ENCODE data around the gene DSCAML1.
A peak's percentile ranks its signal among the peaks of the same experiment; 100 is the strongest.

The DSCAML1 gene

DNA sequence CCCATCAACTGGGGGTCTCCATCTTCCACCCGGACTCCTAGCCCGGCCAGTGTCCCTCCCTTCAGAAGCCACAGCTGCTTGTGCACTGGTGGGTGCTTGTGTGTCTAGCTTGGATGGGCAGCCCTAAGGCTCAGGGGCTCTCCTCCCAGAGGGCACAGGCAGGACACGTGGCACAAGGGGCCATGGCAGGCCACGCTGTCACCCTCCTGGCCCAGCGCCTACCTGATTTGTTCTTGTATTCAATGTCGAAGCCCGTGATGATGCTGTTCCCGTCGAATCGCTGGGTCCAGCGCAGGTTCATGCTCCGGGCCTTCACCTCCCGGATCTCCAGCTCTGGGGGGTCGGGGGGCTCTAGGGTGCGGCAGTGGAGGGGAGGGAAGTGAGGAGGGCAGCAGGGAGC, 316.8 kb downstream of the DSCAML1 start:
- no peak for DNase-seq

DNA sequence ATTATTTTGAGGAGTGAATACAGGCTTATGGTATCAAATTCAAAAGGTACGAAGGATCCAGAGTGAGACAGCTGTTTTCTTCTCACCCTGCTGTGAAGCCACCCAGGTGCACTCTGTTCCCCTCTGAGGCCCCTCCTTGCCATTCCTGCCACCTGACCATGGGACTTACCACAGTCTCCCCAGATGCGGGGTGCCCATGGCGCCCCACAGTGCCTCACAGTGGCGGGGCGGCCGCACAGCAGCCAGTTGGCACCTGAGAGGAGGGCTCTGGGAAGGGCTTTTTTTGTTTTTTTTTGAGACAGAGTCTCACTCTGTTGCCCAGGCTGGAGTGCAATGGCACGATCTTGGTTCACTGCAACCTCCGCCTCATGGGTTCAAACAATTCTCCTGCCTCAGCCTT, 317.6 kb downstream of the DSCAML1 start:
- DNase-seq: peak; percentile 43

DNA sequence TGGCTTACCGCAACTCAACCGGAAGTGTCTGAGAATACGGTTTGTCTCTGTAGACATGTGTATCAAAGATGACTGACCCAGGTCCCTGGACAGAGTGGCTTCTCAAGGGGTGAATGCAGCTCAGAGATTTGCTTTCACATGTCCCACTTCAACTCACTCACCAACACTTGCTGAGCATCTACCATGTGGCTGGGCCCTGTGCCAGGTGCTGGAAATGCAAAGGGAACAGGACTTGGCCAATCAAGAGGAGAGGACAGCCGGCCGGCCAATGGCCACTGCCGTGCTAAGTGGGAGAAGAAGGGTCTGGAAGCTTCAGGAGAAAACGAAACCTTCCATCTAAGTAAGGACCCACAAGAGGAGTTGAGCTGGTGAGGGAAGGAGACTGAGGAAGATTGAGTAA, 318.1 kb downstream of the DSCAML1 start:
- DNase-seq: no peak

DNA sequence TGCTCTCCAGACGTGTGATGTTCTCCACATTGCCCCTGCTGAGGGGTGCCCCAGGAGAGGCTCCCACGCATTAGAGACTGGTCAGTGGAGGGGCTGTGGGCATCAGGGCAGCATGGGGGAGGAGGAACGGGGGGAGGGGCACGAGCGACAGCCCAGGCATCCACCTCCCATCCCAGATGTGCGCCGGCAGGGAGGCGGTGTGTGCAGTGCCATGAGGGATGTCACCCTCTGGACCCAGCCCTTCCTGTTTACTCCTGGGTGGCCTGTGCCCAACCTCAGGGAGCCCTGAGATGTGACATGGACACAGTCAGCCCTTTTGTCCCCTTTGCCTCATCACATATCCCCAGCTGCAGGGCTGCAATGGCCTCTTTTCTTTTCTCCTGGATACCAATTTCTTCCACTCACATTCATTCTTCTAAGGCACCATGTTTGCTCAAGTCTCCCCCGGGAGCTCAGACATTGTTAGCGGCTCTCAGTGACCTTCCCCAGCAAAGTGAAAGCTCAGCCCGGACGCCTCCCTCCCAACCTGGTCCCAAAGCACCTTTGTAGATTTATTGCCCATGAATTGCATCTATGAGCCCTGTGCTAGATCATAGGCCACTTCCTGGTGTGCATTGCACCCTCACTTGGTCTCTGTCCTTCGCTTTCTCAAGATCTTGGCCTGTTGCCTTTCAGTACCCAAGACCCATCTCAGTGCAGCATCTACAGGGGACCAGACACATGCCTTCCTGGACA, 318.7 kb downstream of the DSCAML1 start:
- DNase-seq: no peak

DNA sequence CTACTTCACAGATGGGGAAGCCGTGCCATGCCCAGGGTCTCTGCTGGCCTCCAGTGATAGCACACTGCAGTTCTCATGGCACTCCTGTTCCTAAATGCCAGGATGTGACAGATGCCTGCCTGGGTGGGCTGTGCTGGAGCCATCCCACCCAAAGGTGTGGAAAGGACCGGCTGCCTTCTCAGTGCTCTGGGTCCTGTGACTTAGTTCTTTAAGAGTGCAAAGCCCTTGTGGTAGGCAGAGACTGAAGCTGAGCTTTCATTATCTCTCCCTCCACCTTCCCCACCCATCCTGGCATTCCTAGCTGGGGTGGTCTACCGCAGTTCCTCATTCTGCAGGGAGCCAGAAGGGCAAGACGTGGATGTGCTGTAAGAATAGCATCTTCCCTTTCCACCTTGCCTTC, 319.3 kb downstream of the DSCAML1 start:
- no peak for DNase-seq

DNA sequence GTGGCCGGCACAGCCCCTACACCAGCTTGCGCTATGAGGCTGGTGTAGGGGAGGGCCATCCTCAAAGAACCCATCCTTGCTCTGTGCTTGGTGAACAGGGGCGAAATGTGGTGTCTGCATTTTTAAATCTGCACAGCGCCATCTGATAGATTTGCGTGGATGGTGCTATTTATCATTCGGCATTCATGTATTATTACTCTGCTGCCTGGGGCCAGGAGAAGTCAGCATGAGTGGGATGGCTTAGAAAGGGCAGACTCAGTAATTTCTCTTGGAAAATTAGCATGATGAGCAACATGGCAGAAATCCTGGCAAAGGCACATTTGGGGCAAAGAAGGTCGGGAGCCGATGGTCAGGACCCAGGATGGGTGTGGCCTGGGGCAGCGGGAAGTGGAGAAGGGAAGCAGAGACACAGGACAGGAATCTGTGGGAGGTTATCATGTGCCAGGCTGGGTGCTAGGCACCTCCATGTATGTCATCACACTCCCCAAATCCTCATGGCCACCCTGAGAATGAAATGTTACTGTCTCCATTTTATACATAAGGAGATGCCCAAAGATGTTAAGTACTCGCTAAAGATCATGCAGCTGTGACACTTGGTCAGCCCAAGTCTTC, 320.4 kb downstream of the DSCAML1 start:
- DNase-seq: no peak

DNA sequence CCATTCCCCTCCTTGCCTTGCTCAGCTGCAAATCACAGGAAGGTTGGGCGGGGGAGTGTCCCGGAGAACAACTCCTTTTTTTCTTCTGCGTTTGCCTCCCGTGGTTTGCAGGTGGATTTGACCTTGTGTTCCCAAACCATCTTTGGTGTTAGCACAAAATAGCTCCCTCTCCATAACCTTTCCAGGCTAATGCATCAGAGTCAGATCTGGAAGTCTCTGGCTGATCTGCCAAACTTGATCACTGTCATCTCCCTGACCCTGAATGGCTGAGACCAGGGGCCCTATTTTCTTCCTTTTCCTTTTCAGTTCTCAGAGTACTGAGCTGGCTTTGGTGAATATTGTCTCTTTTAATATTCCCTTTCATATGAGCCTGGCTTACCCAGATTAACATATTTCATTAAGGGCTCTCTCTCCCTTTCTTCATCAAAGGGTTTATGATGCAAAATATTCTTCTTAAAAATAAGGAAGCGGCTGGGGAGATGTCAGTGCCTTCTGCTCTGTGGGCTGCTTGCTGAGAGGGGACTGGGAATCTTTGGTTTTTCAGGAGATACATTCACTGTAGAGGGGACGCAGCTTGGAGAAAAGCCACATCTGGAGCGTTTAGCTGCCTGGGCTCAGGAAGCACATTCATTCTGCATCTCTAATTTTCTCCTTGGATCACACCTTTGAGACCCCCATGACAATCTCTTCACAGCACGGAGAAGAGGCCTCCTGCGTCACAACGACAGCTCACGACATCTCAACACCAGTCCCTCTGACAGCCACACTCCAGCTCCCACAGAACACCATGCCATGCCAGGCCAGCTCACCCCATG, 321.1 kb downstream of the DSCAML1 start:
- no peak for DNase-seq

DNA sequence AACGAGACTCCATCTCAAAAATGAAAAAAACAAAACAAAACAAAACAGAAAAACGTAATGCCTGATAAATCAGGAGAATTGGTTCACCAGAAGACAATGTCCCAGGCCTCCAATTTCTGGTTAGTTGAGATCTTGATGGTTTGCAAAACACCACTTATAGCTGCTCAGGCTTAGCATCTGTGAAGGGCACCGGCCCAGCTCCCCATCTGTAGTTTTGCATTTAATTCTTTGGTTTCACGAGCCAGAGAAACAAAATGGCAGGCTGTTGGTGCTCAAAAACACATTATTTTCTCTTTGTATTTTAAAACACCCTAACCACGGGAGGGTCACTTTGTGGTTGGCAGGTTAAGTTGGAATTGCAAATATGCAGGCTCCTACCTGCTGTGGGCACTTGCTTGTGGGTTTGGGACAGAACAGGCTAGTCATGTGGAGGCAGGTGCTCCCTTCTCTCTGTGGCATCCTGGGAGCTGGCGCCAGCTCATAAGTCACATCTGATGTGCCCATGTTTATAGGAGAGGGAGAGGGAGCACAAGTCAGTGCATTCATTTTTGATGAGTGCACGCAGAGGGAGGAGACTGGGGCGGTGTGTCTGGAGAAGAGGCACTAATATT, 323.4 kb downstream of the DSCAML1 start:
- no peak for DNase-seq

DNA sequence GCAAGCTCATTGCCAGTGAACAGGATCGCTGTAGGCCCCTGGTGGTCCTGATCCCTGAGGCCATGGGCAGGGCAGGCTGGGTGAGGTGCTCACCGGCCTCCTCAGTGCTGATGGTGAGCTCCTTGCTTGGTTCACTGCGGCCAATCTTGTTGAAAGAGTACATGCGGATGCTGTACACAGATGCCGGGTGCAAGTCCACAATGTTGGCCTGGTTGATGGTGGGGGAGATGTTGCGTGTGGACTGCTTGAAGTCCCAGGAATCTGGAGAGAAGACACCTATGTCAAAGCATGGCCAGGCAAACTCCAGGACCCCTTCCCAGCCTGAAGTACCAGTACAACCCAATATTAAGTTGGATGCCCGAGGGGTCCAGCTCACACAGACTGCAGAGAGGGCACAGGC, 325.2 kb downstream of the DSCAML1 start:
- DNase-seq: no peak

DNA sequence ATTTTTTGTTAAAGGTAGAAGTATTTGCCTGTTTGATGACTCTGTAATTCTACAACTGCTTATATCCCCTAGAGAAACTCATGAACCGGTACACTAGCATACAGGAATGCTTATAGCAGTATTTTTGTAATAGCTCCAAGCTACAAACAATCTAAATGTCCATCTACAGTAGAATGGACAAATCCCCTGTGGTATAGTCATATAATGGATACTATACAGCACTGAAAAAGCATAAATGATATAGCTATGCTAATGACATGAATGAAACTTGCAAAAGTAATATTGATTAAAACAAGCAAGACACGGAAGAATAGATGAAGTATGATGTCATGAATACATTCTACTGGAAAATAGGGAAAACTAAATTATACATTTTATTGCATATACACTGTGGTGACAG, 326.4 kb downstream of the DSCAML1 start:
- DNase-seq: no peak

DNA sequence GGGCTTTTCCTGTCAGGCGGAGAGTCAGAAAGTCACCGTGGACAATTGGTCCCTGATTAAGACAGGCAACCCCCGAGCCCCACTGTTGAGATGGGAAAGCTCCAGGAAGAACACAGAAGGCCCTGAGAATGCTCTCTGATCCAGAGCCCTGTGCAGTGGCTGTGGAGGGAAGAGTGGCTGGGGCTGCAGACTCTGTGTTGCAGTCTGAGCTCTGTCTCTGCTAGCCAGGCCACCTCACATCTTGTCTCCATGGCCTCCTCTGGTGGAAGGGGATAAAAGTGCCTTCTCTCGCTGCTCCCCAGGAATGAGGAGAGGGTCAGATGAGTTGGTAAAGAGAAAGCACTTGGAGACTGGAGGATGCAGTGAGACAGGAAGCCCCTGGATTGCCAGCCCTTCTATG, 328.1 kb downstream of the DSCAML1 start:
- DNase-seq: no peak

DNA sequence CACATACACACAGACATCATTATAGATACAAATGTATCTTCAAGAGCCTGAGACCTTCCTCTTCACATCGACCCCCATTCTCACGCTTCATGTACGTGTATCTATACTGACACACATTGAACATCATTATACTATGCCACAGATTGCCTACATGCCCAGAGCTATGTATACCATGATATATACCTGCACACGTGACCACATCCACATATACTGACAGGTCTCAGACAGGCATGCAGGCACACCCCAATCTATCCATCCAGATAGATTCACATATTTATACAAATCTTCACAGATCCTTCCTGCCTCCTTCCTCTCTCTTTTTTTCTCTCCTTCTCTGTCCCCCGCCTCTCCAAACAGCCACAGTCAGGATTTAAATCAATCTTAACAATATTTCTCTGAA, 329.2 kb downstream of the DSCAML1 start:
- DNase-seq: no peak

DNA sequence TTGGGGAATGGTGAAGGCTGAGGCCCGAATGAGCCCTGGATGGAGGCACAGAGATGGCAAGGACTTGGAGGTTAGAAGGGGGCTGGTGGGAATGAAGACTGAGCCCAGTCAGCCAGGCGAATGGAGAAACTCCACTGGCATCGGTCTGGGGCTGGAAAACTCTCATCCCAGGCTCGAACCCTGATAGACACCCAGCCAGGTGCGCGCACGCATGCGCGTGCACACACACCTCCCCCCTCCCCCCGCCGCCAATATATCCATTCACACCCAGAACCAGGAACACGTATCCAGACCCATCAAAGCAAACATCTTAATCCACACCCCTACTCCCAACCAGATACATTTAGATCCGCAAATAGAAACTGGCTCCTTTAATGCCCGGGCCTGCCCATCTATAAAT, 330.1 kb downstream of the DSCAML1 start:
- no peak for DNase-seq

DNA sequence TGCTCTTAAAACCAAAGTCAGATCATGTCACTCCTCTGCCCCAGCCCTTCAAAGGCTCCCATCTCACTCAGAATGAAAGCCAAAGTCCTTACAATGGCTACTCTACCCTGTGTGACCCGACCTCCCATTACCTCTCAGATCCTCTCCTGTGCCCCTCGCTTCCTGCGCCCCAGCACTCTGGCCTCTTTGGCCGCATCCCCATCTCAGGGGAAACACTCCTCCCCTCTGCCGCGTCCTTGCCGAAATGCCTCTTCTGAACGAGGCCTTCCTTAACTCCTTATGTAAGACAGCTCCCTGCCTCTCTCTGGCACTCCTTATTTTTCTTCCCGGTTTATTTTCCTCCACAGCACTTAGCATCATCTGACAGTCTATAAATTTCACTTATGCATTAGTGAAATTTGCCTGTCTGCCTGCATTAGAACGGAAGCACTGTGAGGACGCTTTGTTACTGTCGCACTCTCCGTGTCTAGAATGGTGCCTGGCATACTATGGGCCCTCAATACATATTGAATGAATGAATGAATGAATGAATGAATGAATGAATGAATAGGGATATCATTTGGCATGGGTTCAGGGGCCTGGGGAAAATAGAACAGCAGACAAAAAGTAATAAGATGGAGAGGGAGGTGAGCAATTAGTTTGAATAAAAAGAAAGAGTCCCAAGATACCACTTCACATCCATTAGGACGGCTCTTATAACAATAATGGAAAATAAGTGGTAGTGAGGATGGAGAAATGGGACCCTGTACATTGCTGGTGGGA, 331.6 kb downstream of the DSCAML1 start:
- DNase-seq: no peak

DNA sequence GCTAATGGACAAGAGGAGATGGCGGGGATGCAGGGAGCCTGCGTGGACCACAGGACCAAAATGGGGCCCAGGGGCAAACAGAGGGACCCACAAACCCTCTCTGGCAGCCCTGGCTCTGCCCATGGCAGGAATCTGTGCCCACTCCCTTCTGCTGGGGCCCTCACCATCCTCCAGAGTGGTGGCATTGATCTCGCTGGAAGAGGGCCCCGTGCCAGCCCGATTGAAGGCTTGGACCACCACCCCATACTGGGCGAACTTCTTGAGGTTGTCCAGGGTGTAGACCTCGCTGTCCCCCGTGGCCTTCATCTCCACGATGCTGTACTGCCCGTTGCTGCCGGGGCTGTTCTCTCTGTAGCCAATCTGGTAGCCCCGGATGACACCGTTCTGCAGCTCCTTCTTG, 332.2 kb downstream of the DSCAML1 start:
- no peak for DNase-seq

DNA sequence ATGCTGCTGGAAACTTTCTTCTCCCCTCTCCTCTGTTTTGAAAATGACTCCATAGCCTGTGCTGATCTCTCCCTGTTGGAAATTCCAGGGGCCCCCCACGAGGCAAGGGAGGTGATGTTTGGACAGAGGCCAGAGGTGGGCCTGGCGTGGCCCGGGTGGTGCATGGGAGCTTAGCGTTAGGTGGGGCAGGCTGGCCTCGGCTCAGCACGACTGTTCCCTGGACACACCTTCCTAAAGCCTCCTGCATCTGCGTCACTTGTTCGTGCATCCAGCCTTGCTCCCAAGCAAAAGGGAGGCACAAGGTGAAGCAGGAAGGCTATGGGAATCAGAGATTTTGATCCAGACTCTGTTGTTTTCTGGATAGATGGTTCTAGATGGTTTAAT, 334.2 kb downstream of the DSCAML1 start:
- DNase-seq: no peak

DNA sequence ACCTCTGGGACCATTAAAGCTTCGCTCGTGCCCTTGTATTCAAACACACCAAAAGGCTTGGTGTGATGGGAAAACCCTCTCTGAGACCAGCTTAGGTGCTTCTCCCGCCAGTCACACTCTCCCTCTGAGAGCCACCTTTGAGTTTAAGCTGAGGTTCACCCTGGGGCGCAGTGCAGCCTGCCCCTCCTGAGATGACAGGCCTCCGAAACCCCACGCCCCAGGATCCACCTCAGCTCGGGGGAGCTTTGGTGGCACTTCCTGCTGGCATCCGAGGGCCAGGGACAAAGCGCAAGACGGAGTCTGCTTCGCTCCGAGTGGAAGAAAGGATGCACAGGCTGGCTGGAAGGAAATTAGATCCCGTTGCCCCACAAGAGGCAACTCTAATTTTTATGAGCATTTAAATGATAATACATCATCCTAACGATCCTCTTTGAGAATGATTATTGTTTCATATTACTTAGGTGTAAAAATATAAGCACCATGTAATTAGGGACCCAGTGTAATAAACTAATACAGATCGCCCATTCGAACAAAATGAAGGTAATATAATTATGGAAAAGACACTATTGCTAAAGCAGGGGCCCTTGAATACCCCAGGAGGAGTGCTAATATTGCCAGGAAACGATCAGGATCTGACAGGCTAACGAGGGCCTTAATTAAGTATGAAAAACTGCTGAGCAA, 334.7 kb downstream of the DSCAML1 start:
- DNase-seq: no peak

DNA sequence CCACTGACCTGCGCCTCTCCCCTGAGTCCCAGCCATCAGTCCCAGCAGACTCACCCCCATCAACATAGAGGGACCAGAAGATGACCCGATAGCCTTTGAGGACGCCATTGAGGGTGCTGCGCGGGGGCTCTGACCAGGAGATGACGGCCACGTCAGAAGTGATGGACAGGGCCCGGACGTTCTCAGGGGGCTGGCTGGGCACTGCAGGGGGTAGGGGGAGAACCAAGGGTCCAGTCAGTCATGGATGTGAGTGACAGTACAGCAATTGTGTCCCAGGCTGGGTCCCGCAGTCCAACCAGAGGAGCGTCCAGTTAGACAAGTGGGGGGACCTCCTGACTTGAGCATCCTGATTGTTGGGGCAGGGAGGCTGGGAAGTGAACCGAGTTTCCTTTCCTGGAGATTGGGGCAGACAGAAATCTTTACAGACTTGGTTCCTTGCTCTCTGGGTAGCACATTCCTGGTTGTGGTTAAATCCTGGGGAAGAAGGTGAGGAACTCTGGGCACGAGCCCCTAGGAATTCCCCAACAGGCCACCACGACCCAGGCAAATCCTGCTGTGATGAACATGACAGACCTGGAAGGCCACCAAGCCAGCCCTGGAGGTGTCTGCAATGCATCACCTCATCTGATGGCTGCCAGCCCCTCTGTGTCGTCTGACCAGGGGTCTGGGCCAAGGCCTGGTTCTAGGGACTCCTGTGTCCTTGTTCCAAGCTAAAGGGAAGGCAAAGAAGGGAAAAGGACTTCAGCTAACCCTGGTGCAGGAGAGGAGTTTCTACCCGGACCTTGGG, 335.4 kb downstream of the DSCAML1 start:
- no peak for DNase-seq

DNA sequence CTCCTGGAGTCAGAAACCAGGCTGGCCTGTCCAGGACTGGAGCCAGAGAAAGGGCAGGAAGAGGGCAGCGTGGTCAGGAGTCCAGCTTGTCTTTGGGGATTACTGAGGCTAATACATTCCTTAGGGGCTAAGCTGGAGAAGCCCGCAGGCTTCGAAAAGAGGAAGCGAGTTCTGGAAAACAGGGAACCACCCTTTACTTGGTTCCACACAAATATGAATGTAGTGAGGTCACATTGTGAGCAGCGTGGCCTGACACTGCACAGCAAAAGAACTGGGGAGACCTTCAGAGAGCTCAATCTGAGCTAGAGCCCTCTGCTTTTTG, 337.1 kb downstream of the DSCAML1 start:
- DNase-seq: no peak

DNA sequence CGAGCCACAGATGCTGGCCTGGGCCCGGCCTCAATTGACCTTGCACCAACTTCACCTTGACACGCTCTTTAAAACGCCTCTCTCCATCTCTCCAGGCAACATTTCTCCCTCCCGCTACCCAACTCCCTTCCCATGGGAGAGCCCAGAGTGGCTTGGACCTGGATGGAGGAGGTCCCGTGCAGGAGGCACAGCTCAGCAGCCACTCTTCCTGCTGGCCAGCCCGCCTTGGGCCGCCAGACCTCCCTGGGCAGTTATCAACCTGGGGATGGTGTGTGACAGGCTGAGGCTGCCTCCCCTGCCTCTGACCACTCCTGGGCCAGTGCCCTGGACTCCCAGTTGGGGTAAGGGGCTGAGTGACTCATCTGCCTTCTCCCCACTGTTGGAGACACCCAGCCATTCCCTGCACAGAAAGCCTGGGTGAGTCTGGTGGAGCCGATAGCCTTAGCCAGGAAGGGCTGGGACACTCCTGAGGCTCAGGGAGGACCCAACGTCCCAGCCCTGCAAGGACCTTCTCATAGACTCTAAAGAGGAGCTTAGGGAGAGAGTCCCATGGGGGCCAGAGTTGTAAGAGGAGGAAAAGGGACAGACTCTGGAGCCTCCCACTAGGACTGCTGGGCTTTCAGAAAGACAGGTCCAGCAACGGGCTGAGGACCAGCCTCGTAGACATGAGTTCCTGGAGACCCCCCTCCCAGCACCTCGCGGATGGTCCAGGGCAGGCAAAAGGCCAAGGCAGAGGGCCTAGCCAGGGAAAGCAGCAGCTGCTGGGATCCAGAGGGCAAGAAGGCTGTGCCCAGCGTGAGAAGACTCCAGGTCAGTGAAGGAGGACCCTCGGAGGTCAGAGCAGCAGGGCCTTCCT, 337.7 kb downstream of the DSCAML1 start:
- DNase-seq: no peak
